ENCODE data around the gene ATP9B.

The ATP9B gene

GRCh38 chr18:79393181-79393634 is 324.0 kb downstream of the ATP9B start:
- in situ Hi-C loops (cut with MboI; ENCODE audit: low sequenced_read_pairs), result no loop called here

DNA sequence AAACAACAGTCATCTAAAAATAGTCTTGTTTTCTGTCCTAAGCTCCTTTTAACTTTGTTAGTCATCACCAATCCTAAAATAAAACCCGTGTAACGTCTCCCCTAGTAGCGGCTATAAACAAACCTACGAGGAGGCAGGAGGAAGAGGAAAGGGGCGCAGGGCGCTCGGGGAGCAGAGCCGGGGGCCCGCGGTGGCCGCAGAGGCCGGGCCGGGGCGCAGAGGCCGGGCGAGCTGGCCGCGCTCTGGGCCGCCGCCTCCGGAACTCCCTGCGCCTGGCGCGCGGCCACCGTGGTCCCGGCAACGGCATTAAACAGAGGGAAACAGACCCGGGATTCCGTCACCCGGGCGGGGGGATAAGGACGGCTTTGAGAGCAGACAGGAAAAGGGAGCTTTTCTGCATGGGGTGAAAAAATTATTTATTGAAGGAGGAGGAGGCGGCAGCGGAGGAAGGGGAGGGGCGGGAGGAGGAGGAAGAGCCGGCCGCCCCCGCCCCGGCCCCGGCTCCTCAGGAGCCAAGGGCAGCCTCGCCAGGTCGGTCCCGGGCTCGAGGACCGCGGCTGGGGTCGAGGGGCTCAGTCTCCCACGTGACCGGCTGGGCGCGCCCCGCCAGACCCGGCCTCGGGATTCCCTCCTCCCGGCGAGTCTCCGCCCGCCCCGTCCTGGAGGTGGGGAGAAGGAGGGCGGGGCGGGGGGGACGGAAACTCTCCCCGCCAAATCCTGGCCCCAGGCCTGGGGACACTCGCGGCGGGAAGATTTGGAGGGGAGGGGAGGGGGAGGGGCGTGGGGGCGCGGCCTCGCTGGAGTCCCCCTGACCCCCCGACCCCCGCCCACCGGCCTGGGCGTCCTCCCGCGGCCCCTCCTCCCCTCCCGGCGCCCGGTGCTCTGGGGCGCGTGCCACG is 324.7 kb downstream of the ATP9B start:
- in situ Hi-C loops (cut with MboI; ENCODE audit: low sequenced_read_pairs), result no loop called here

GRCh38 chr18:79394534-79395307 is 325.5 kb downstream of the ATP9B start:
- in situ Hi-C loops (cut with MboI; ENCODE audit: low sequenced_read_pairs), result no loop called here

GRCh38 chr18:79395308-79395640 is 326.1 kb downstream of the ATP9B start:
- in situ Hi-C loops (cut with MboI; ENCODE audit: low sequenced_read_pairs), result no loop called here

GRCh38 chr18:79395761-79396404 is 326.7 kb downstream of the ATP9B start, which contains the start of gene NFATC1:
NFATC1 (plus strand) TSS chr18:79395930; CDS start chr18:79396225, 295 bp downstream.
- in situ Hi-C loops (cut with MboI; ENCODE audit: low sequenced_read_pairs), result no loop called here

- in situ Hi-C loops (cut with MboI; ENCODE audit: low sequenced_read_pairs), result no loop called here
Measured at GRCh38 chr18:79396431-79397246, 327.4 kb downstream of the ATP9B start.

GRCh38 chr18:79397247-79397829 is 328.1 kb downstream of the ATP9B start:
- in situ Hi-C loops (cut with MboI; ENCODE audit: low sequenced_read_pairs), result no loop called here

GRCh38 chr18:79397830-79398761 is 328.9 kb downstream of the ATP9B start:
- in situ Hi-C loops (cut with MboI; ENCODE audit: low sequenced_read_pairs), result no loop called here

GRCh38 chr18:79399275-79400081 is 330.3 kb downstream of the ATP9B start:
- in situ Hi-C loops (cut with MboI; ENCODE audit: low sequenced_read_pairs), result no loop called here

- in situ Hi-C loops (cut with MboI; ENCODE audit: low sequenced_read_pairs), result no loop called here
Measured at GRCh38 chr18:79400091-79400590, 330.9 kb downstream of the ATP9B start.

DNA sequence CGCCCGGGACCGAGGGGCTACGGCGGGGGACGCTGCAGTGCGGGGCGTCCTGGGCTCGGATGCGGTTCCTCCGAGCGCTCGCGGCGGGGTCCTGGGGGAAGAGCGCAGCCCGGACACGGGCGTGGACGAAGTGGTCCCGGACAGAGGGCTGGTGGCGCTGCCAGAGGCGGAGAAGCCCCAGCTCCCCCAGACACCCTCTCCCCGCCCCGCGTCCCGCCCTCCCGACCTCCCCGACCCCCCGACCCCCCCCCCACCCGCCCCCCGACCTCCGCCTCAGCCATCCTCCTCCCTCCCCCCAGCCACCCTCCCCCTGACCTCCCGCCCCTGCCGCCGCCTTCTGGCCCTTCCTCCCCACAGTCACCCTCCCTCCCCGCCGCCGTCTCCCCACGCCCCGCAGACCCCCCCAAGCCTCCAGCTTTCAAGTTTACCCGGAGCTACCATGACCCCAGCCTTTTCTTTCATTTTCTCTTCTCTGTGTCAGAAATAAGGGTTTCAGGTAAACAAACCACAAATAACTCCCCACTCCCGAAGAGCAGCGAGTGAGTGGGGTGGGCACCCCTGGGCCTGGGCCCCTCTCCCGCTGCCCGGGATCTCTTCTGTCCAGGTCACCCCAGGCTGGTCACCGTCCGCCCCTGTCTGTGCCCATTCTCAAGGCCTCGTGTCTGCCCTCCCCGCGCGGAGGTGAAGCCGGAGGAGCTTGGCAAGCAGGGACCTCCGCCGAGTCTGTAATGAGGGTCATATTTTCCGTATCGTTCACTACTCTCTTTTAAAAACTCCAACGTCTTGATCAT is 331.6 kb downstream of the ATP9B start:
- in situ Hi-C loops (cut with MboI; ENCODE audit: low sequenced_read_pairs), result no loop called here

GRCh38 chr18:79401494-79402208 is 332.5 kb downstream of the ATP9B start:
- in situ Hi-C loops (cut with MboI; ENCODE audit: low sequenced_read_pairs), result no loop called here

DNA sequence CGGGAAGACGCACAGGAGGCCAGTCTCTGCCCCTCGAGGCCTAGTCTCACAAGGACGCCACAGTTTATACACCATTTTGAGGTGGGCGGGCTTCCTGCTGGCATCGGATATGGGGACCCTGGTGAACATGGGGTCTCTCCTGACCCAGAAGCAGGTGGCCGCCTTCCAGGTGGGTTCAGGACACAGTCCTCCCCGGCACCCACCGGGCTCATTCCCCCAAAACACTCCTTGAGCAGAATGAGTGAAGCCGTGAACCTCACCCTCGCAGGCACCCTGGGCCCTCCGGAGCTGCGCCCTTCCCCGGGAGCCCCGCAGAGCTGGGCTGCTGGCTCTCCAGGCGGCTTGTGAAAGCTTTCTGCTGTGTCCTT is 333.0 kb downstream of the ATP9B start:
- in situ Hi-C loops (cut with MboI; ENCODE audit: low sequenced_read_pairs), result no loop called here

DNA sequence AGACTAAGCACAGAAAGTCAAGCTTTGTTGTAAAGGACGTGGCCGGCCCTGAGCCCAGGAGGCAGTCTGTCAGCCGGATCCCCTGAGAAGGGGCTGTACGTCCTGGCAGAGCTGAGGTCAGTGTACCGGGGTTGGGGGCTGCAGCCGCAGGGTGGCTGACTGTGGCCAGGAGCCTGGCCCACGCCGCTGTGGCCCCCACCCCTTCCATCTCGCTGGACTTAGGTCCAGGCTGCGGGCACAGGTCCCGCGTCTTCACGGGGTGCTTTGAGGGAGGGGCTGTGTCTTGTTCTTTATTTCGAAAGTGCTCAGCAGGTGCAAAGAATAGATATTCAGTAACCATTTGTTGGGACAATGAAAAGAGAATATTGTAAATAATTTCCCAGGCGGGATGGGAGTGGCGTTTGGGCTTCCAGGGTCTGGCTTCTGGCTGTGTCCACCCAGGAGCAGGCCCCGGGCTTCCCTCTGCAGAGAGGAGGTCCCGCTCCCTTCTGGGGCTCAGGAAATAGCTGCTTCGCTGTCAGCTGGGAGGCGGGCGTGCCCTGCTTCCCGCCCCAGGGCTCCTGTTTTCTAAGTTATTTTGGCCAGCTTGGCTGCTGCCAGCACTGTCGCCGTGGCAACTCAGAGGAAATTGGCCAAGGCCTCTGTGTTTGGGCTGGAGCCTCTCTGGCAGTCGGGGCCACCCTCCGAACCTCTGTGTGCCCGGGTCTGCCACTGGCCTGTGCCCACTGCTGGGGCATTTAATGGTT is 334.0 kb downstream of the ATP9B start:
- in situ Hi-C loops (cut with MboI; ENCODE audit: low sequenced_read_pairs), result no loop called here

DNA sequence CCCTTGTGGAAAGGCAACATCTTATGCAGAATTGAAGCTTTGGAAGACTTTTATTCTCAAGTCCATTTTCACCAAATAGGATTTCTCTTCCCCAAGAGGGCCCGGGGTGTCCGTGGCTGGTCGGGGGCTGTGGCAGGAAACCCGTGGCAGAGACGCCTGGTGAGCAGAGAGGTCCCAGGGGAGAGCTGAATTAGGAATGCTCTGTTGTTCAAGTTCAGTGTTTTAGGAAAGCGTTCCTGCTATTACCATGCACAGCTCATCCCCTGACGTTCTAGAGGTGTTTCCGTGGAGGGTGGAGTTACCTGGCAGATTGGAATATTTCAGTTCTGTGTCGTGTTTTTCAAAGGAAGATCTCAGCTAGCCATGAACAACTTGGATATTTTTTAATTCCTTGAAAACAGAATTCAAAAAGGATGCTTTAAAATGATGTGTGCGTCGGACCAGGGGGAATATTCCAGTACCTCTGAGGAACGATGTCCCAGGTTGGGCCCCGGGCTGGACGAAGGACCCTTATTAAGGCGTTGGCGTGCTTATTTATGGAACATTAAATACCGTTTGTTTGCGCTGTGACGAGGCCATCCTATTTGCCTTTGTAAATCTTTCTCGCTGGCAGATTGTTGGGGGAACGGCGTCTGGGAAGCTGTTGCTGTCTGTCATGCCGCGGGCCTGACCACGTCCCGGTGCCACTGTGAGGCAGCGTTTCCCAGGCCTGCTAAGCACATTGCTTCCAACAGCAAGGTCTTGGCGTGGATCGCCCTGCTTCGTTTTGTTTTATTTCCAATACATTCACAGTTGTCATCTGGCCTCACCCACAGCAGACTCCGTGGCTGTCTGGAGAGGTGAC is 334.8 kb downstream of the ATP9B start:
- in situ Hi-C loops (cut with MboI; ENCODE audit: low sequenced_read_pairs), result no loop called here

Measured in hTERT RPE-1 (cell line).